T-helper 17 cell (primary cell): Measurements from ENCODE around the gene AGAP1. TPM values are rescaled to one million over a fixed set of nuclear protein-coding genes. Genes with fewer than 3 reads are reported as not detected.
A peak's percentile ranks its signal among the peaks of the same experiment; 100 is the strongest.

Source experiments
- ATAC-seq: fragments of 150-1000 bp; cut with Tn5 transposase; 2 replicates; pipeline ENCODE4 v1.10.0; 2021; ENCODE audit warnings: mild to moderate bottlenecking, moderate library complexity
- DNase-seq, 3 donors: peaks; one replicate each; pipeline versions ENCODE4 v3.0.0 to v3.0.0-alpha.2; 2020 to 2021
- H3K9me3 ChIP-seq: one replicate; pipeline ENCODE4 v1.7.0; 2013; ENCODE audit warnings: low read length, mild to moderate bottlenecking; ENCODE audit not compliant: control insufficient read depth, poor library complexity, severe bottlenecking
- H3K27ac Mint-ChIP-seq: one replicate; pipeline ENCODE4 v1.8.0; 2022; ENCODE audit warnings: mild to moderate bottlenecking, moderate library complexity, mixed read lengths
- H3K27me3 Mint-ChIP-seq: one replicate; pipeline ENCODE4 v1.8.0; 2022; ENCODE audit warnings: mixed read lengths
- H3K36me3 Mint-ChIP-seq: one replicate; pipeline ENCODE4 v1.8.0; 2022; ENCODE audit warnings: low read depth, mixed read lengths
- H3K4me1 Mint-ChIP-seq: one replicate; pipeline ENCODE4 v1.8.0; 2022; ENCODE audit warnings: mild to moderate bottlenecking, mixed read lengths
- H3K4me3 Mint-ChIP-seq: one replicate; pipeline ENCODE4 v1.8.0; 2022; ENCODE audit warnings: mild to moderate bottlenecking, moderate library complexity, mixed read lengths
- total RNA-seq, 4 donors: library from RNA in 2 of 4; stranded (reverse) in 2 of 4; gene quantifications; one replicate each; pipeline ENCODE4 v1.2.3 and lab custom pipeline; 2022 to 2026

Gene AGAP1
- total RNA-seq, 2 donors from 2014 or later = 7.6 to 16.8 TPM

DNA sequence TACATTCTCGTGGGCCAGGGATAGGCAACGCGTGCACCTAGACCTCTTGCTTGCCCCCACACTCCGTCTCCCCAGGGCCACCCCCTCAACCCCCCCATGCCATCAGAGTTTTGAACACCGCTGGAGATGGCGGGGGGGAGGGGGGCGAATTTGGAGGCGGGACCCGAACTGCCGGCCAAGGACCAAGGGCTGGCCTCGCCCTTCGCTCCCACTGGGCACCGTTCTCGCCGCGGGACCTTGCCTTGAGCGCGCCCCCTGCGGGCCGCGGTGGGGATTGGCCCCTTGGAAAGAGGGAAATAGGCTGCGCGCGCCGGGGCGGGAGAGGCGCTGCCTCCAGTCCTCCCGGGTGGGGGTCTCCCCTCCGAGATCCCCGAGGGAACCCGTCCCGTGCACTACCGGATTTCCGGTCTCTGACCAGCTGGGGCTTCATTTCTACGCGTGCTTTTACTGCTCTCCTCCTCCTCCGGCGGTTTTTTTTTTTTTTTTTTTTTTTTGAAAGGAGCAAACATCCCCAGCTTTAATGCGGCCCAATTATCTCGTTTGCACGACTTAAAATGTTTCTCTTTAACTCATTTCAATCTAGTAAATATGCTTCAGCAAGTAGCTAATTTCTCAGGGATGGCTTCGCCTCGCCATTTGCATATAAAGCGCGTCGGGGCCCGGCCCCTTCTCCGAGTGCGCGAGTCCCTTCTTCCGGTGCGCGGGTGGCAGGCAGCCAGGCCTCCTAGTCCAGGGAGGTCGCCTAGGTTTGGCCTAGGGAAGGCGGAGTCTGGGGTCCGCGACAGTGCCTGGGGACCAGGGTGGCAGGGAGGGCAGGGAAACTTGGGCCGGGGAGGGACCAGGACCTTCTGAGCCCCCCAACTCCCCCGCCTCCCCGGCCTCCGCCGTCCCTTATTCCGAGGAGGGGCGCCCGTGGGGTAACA, 684.4 kb downstream of the AGAP1 start:
- ATAC-seq (peak; percentile 50), DNase-seq (peak in 1 of 3 donors; percentile 32)
- H3K4me3 Mint-ChIP-seq = peak overlapping the region; percentile 15
- H3K36me3 Mint-ChIP-seq = no peaks in the 10 kb centered on the region
- H3K4me1 Mint-ChIP-seq = peaks cover 15% of the 10 kb centered on the region
- peaks cover 66% of the 10 kb centered on the region for H3K27me3 Mint-ChIP-seq
- H3K27ac Mint-ChIP-seq = peak overlapping the region; percentile 37
- H3K9me3 ChIP-seq = no peaks in the 10 kb centered on the region

DNA sequence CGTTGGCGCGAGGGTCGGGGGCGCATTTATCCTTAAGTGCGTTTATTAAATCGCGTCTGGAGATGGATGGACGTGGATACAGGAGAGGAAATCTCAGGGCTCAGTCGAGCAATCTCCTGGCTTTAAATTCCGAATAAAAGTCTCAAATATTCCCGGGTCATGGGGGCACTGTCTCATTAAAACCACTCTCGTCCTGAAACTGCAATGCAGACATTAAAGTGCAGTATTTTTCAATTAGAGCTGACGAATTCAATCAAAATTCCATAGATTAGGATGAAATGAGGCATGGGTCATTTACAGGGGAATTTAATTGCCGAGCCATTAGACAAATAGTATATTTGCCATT, 685.0 kb downstream of the AGAP1 start:
- H3K9me3 ChIP-seq = no peaks in the 10 kb centered on the region
- peaks cover 2% of the 10 kb centered on the region for H3K36me3 Mint-ChIP-seq
- peak overlapping the region; percentile 41 for H3K4me3 Mint-ChIP-seq
- peaks cover 15% of the 10 kb centered on the region for H3K4me1 Mint-ChIP-seq
- ATAC-seq (no peak), DNase-seq (no peak)
- H3K27me3 Mint-ChIP-seq = peaks cover 68% of the 10 kb centered on the region
- no peak overlapping the region for H3K27ac Mint-ChIP-seq

DNA sequence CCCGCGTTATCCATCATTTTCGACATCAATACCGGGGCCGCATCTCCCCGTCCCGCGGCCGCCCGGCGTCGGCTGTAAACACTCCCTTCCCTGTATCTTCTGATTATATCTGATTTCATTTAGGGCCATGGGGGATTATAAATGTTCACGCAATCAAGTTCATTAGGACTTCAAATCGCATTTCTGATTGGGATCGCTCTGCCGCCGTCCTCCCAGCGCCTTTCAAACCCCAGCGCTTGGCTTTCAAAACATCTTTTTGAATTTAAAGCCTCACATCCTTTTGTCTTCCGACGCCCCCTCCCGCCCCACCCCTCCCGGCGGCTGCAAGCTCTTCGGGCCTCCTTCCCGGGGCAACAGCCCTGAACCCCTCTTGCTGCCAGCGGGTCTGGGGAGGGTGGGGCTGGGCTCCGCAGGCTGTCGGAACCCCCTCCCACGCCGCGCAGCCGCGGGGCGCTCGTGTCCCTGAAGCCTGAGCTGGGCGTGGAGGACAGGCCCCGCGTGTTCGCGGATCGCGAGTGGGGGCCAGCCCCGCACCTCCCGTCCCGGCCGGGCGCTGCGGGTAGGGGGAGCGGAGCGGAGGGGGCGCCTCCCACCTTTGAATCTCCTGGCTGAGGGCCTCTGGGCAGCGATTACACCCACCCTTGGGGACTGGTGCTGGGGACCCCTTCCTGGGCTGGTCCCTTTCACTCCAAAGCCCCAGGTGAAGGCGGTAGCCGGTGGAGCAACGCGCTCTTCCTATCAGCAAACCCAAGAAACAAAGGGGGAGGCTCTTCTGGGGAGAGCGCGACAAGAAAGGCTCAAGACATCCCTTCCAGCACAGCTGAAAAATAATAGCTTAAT, 685.6 kb downstream of the AGAP1 start:
- H3K4me1 Mint-ChIP-seq = peaks cover 13% of the 10 kb centered on the region
- peak overlapping the region; percentile 41 for H3K4me3 Mint-ChIP-seq
- peaks cover 3% of the 10 kb centered on the region for H3K36me3 Mint-ChIP-seq
- no peak for DNase-seq
- H3K9me3 ChIP-seq = no peaks in the 10 kb centered on the region
- H3K27me3 Mint-ChIP-seq = peaks cover 68% of the 10 kb centered on the region
- H3K27ac Mint-ChIP-seq = no peak overlapping the region
- ATAC-seq = no peak

DNA sequence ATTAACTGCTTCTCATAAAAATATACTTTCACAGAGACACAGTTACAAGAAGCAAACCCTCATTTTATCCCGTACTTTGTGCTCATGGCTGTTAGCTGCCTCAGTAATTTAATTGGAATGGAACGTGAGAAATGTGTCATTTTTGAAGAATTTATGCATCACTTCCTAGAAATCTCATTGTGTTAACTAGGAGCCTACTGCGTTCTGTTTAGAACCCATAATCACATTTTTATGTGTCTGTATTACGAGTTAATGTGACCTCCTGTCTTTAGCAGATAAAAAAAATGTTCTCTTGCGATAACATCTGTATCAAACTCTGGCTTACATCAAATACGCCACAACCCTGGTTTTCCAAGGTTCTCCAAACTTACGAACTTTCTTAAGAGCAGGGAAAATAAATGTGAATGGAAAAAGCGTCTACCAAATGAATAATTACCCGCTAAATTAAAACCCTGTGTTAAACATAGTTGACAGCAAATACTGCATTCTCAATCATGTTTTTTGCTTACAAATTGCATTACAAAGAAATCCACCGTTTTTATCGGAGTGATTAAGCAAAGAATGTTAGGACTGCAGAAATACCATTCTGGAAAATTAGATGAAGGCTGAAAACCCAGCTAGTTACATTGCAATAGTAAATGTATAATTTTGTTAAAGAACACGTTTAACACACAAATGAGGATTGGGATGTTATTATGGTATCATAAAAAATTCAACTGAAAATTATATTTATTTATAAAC, 686.4 kb downstream of the AGAP1 start:
- peaks cover 3% of the 10 kb centered on the region for H3K36me3 Mint-ChIP-seq
- H3K4me1 Mint-ChIP-seq = peaks cover 12% of the 10 kb centered on the region
- no peaks in the 10 kb centered on the region for H3K9me3 ChIP-seq
- no peak for ATAC-seq
- H3K27me3 Mint-ChIP-seq = peaks cover 68% of the 10 kb centered on the region
- no peak overlapping the region for H3K27ac Mint-ChIP-seq
- no peak overlapping the region for H3K4me3 Mint-ChIP-seq
- no peak for DNase-seq

DNA sequence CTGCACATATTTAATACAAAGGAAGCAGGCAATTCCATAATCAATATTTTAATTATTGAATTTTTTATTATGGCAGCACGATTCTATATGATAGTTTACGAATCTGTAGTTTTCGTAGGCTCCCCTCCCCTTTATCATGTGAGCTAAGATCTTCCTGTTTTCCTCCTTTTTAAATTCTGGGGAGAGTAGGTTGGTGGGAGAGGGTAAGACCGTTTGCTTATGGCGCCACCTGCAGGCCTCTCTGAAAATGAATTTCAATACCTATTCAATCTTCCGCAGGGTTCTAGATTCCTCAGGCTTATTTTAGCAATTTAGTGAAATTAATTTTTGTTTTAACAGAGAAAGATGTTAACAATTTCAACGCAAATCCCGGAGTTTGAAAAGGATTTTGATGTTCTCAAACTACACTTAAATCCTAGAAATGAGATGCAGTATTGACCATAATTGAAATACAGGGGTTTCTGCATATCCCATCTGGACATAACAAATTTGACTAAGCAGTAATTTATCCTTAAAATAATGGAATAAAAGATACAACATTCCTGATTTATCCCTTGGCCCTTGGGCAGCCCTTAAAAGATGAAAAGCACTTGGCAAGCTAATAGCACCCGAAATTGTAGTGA, 687.1 kb downstream of the AGAP1 start:
- peaks cover 62% of the 10 kb centered on the region for H3K27me3 Mint-ChIP-seq
- H3K36me3 Mint-ChIP-seq = peaks cover 3% of the 10 kb centered on the region
- no peaks in the 10 kb centered on the region for H3K9me3 ChIP-seq
- H3K27ac Mint-ChIP-seq = no peak overlapping the region
- DNase-seq = no peak
- peaks cover 12% of the 10 kb centered on the region for H3K4me1 Mint-ChIP-seq
- no peak for ATAC-seq
- no peak overlapping the region for H3K4me3 Mint-ChIP-seq
